RPMI8226 (cell line): ENCODE measurements around the gene KCNAB1.

Source experiments
- DNase-seq: peaks from one replicate; pipeline ENCODE4 v3.0.0-alpha.2; 2015

Gene KCNAB1

DNA sequence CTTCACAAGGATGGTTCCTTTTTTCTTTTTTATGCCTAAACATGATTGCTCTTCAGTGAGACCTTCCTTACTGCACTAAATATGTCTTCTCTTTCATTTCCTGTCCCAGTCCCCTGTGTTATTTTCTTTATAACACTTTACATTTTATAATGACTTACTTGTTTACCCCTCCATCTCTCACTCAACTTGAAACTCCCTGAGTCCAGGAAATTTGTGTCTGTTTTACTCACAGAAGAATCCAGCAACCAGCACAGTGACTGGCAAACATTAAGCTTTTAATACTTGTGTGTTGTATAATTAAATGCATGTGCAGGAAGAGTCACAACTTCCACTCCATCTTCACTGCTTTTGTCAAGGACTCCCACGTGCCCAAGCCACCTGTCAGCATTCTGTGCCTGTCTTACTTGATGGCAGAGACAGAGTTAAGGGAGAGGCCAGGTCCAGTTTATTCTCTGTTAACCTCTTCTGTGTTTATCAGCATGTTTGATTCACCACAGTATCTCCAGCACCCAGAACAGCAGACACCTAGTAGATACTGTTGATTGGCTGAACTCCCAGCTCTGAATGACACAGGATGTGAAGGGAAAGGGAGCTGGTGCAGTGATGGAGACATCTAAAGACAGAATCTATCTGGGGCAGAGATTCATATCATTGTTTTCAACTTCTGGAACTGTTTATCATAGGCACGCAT is 391.8 kb downstream of the KCNAB1 start:
- no peak for DNase-seq

DNA sequence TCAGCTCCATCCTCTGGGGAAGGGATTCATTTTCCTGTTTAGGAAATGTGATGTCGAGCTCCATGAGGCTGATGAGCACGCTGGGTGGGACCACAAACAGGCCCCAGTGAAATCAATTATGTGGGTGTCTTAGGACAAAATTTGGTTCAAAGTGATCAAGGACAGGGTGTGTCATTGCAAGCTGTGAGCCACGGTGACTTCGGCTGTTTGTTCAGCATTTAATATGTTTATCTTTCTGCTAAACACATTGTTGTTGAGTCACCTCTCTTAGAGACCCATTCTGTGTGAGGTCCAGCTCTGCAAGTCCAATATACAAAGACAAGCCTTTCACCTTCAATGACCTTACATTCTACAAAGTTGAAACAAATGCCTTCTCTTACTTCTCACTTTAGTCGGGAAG is 393.2 kb downstream of the KCNAB1 start:
- DNase-seq, result no peak

DNA sequence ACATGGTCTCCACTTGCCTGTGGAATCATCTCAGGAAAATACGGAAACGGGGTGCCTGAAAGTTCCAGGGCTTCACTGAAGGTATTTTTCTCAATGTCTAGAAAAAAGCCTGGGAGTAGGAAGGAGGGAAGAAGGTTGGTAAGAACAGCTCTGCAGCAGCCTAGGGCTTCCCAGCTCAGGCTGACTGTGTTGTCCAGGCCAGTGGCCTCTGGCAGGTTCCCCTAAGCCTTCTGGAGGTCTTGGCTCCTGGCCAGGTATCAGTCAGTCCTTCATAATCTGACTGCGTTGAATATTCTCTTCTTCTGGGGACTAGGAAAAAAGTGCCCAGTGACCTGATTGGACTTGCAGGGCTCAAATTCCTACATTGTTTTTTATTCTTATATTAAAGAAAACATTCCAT is 395.9 kb downstream of the KCNAB1 start:
- DNase-seq, result no peak

DNA sequence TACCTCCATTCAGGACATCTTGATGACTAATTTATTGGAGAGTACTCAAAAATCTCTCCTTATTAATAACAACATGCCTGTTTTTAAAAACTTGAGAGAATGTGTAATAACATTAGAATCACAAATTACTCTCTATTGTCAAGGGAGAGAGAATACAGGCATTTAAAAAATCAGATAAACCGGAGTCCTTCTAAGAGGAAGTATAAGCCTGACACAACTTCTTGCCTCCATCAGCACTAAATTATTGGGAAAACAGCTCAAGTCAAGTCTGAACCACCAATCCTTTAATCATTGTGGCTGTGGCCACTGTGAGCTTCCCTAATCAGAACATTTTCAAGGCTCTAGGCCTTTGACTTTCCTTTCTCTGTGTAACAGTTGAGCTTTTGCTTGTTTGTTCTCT is 396.6 kb downstream of the KCNAB1 start:
- DNase-seq, result no peak

DNA sequence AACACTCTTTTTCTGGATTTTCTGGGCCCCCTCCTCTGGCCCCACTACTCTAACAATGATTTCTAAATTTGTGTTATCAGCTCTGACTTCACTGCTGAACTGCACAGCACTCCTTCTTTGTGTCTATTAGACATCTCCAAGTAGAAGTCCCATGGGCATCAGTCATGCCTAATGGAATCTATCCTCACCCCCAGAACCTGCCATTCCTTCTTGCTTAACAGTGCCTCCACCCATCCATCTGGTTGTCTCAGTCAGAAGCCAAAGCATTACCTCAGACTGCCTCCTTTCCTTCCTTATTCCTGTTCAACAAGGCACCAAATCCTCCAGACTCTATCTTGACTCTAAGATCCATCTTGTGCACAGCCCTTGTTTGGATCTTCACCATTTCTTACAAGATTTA is 398.3 kb downstream of the KCNAB1 start:
- DNase-seq, result no peak

DNA sequence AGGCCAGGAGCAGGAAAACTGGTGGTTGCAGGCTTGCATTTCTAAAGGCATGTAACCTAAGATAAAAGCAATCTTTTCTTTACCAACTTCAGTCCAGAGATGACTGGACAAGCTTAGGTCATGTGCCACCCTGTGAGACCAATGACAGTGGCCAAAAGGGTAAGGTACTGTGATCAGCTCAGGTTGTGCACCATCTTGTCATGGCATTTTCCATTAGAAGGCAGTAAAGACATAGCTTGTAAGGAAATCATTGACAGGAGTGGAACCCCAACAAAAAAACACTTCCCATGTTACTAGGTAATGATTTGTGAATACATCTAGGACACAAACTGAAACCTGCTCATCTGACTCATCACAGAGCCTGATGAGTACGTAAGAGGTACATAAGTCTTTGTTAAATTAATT is 399.4 kb downstream of the KCNAB1 start:
- no peak for DNase-seq

DNA sequence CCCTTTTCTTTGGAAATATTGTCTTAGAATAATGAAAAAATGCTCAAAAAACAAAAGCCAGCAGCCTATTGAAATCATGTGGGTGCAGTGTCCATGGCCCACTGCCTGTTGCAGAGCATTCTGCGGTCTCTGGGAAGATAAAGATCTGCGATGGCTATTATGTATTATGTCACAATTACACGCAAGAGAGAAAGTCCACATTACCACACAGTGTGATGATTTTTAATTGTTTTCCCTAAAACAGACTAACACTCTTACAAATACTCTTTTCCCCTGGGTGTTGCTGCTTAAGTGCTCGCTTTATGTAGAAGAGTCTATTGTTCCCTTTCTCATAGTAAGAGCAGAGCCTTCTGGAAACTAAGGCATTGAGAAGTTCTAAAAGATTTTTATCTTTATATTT is 402.3 kb downstream of the KCNAB1 start:
- DNase-seq, result no peak

DNA sequence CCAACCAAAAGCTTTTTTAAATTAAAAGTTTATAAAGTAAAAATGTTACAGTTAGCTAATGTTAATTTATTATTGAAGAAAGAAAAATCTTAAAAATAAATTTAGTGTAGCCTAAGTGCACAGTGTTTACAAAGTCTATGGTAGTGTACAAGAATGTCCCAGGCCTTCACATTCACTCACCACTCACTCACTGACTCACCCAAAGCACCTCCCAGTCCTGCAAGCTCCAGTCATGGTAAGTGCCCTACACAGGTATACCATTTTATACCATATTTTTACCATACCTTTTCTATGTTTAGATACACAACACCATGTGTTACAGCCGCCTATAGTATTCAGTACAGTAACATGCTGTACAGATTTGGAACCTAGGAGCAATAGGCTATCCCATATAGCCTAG is 405.4 kb downstream of the KCNAB1 start:
- no peak for DNase-seq

DNA sequence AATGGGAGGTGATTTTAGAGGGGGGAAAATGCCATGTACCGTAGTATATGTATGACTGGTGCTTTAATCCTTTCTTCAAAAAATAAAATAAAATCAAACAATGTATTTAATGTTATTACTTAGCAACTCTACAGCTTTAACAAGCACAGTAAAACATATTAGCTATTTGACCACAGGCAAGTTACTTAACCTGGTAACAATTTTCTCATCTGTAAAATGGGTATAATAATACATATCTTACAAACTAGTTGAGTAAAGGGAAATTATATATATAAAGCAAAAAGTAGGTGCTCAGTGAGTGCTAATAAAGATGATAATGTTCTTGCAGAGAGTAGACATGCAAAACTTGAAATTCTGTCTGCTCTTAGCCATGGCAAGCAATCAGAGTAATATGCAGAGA is 406.7 kb downstream of the KCNAB1 start:
- DNase-seq, result no peak

DNA sequence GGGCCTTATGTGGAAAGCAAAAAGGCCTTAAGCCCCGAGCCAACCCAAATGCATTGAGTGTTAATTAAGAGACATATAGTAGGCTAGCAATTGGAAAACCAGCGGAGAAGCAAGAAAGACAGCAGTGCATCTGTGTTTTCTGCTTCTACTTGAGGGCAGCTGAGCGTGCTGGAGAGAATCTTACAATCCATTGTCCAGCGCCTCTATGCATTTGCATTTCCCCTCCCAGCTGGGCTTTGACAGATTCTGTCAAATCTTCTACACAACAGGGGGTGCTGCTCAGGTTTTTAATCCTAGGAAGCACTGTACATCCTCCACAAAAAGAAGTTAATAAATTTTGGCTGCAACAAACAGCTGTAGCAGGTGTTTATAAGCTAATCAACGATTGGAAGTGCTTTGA is 410.6 kb downstream of the KCNAB1 start:
- DNase-seq, result no peak

DNA sequence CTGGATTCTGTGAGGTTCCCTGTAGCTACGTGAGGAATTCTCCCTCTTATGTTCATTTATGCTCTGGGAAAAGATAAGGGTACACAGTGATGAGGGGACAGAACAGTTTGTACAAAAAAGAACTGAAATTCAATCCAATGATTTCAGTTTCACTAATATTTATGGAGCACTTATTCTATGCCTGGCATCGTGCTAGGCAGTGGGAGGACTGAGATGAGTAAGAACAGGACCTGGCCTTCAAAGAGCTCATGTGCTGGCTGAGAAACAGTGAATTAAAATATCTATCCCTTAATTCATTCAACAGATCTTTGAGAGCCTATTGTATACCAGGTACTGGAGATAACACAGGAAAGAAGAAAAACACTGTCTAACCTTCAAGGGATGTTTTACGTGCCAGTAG is 412.4 kb downstream of the KCNAB1 start:
- DNase-seq, result no peak

DNA sequence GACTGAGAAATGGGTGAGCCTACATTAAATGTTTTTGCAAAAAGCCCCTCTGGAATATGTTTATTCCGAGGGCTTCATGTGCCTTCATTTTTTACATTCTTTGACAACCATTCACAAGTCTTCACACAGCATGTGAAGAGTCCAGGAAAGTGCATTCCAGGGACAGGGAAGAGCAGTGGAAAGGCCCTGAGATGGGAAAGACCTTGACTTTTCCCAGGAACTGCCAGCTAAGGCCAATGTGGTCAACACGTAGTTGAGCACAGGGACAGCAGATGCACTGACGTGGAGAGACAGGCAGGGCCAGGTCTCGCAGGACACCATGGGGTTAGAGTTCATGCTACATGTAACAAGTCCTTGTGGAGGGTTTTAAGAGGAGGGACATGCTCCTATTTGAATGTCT is 412.8 kb downstream of the KCNAB1 start:
- no peak for DNase-seq

DNA sequence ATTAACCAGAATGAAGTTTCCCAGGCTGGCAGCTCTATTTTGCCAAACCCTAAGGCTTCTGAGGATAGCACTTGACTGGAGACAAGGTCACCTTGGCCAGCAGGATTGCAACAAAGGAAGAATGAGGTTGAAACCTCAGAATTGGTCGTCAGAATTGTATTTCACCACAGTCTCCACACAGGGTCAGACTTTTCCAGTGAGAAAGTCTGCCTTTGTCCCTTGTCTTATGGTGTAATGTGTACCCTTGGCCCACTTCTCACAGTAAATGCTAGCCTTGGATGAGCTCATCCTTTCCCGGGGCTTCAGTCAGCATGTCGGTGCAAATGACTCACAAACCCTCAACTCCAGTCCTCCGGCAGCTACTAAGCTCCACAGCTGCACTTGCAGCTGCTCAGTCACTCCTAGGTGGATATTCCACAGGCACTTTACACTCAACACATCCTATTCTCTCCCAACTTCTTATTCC is 414.8 kb downstream of the KCNAB1 start:
- no peak for DNase-seq

DNA sequence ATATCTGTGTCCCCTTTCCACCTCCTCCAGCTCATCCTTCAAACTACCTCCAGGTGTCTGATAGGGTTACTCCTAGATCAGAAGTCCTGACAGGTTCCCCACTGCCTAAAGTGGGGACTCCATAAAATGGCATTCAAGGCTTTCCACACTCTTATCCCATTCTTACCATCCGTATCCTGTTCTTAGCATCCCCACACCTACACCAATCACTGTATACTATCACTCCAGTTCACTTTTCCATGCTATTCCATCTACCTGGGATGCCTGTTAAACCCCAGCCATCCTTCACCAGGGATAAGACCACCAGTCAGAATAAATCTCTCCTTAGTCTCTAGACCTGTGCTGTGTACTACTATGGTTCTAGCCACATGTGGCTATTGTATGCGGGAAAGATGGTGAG is 415.4 kb downstream of the KCNAB1 start:
- no peak for DNase-seq

DNA sequence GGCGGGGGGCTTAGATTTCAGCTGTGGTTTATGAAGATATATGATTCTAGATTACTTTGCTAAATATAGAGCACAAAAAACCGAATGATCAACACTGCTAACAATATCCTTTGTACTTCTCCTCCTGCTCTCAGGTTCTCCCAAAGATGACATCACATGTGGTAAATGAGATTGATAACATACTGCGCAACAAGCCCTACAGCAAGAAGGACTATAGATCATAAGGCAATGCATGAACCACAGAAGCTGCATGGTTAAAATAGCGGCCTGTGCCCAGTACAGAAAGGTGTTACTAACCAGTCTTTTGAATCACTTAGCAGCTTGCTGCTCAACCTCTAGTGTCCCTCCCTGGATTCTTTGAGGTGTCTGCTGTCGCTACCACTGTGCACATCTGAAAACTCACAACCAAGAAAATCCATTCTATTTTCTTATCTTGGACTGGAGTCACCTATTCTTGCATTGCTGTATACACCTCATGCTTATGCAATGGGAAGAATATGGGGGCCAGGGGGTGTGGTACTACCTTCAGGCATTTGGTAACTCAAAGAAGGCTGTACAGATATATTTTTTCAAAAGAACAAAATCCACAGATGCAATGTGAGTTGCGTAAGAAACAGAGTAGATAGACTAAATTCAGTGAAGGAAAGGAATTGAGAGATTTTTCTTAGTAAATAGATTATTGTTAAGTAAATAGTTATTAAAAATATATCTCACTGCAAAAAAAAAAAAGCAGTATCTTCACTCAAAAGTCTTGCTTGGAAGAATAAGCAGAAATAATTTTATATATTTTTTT is 416.3 kb downstream of the KCNAB1 start:
- DNase-seq, result no peak

DNA sequence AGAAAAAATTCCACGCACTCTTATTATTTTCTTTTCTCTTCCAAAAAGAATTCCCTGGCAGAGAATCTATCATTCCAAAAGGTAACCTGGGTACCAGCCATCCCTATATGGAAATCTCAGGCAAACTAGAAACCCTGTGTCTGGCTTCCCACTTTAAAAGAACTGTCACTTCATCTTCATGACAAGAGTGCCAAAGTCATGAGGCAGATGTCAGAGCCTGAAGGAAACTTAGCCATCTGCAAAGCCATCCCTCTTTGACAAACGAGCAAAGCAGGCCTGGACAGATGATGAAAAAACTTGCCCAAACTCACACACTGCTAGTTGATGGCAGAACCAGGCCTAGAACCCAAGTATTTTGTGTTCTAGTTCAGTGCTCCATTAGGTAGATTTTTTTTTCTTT is 418.7 kb downstream of the KCNAB1 start:
- no peak for DNase-seq

DNA sequence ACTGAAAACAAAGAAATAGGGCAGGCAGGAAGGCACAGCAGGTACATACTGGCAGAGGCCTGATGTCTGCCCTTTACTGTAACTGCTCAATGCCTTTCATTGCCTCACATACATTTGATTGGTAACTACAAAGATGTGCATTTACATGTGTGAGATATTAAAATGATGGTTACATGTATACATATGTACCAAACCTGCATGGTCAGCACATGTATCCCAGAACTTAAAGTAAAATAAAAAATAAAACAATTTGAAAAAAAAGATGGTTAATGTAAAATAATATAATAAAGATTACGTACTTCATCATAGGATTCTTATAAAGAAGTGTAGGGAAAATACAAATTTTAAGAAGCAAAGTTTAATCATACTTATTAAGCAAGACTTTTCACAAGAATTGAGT is 419.4 kb downstream of the KCNAB1 start:
- no peak for DNase-seq

DNA sequence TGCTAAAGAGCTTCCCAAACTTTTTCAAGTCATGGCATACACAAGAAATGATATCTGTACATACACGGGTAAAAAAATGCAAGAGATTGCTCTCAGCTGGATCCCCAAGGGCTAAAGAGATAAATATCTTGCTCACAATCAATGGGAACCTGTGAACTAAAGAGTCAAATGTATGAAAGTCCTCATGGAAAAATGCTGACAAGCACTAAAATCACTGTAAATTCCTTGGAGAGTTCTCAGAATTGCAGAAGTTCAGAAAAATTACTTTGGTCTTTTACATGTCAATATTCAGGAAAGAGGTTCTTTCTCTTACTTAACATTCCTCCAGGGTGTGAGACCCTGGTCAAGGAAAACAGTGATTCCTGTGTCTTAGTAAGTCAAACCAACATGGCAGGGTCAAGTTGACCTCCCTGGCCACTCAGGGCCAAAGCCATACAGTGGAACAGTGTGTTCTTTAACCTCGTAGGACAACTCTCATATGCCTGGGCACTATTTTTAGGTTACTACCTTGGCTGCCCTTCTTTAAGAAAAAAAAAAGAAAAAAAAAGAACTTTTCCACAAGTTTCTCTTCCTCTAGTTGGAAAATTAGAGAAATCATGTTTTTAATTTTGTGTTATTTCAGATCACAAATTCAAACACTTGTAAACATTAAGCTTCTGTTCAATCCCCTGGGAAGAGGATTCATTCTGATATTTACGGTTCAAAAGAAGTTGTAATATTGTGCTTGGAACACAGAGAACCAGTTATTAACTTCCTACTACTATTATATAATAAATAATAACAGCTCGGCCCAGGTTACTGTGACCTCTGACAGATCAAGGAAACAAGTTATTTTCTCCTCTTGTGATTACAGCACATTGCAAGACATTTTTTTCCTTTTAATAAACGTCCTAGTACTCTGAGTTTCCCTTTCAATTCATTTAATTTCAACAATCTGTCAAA is 422.0 kb downstream of the KCNAB1 start:
- no peak for DNase-seq

DNA sequence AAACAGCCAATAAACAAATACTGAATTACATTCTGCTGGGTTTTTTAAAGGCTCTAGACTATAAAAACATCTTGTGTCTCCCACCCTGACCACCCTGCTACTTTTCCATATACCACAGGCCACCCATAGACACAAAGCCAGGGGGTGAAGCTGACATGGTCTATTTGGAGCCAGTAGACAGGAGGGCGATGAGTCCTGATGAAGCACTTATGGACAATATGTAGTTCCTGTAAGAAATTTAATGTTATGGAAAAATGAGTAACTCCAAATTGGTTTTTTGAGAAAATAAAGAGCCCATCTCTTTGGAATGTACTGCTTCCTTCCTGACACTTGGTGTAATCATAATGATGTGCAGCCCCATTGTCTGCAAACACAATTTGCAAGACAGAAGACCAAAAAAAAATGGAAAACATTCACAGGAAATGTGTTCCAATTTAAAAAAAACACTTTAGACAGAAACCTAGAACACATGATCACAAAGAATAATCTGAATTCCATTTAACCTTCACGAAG is 422.7 kb downstream of the KCNAB1 start:
- no peak for DNase-seq

DNA sequence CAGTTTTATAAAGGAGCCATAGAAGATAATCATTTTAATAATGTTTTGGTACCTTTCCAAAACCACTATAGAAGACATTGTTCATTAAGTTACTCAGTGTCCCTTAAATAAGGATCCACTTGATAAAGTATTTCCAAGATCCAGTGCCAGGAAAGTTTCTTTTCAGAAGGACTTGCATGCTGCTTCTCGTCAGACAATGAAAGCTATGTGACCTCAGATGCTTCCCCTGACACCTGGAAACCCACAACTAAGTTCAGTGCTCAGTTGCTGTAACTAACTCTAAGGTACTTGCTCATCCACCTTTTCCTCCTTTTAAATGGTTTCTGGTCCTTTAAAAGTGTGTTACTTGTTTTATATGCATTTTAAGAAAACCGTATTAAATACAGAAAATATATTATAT is 427.3 kb downstream of the KCNAB1 start:
- no peak for DNase-seq

DNA sequence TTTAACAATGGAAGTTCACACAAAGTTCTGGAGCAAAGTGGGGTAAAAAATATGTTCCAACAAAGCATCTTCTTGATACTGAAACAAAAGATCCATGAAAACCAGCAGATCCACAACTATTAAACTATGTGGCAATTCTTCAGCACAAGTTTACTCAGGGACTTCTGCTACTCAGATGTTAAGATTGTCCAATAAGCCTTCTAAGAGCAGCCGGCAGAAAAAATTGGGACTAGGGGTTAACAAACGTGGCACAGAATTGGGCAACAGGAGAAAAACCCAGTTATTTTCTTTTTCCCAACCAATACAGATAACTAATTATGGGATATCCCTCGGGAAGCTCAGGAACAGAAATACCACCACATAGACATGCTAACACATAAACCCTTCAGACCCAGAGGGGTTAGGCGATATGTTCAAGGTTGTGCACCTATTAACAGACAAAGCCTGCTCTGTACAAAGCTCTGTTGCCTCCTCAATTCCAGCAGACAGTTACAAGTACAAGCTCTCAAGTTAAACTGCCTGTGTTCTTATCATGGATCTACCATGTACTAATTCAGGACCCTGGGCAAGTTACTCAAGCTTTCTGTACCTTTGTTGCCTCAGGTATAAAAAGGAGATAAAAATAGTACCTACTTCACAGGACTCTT is 427.8 kb downstream of the KCNAB1 start:
- no peak for DNase-seq

DNA sequence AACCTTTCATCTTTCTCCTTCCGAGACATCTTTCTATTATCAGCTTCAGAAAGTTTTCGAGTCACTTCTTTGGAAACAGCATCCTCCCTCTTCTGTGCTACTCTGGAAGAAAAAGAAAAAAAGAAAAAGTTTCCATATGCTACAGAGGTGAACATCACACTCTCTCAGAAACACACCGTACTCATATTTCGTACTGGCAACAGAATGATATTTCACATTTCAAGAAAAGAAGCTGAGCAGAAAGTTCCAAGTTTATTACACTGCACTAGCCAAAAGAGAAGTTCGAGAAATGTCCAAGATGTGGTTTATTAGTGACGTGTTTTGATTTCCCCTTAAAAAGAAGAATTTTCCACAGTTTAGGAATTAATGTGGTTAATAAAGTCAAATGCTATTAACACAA is 428.5 kb downstream of the KCNAB1 start:
- DNase-seq, result no peak

DNA sequence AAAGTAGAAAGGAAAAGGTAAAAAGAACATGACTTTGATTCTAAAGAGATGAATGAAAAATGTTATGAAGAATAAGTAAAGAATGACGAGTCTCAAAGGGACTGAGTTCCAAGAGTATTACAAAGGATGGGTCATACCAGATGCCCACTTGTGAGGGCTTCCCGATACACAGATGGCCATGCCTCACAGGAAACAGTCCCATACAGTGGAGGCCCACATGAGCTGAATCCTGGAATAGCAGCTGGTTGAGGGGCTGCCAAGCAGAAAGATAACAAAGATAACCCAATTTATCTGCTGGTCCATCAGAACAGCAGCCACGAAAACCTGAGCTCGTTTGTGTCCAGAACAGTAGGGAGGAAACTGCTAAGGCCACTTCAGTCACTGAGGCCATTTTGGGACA is 430.9 kb downstream of the KCNAB1 start:
- no peak for DNase-seq
